ENCODE measurements around the gene CCR9.

The CCR9 gene

DNA sequence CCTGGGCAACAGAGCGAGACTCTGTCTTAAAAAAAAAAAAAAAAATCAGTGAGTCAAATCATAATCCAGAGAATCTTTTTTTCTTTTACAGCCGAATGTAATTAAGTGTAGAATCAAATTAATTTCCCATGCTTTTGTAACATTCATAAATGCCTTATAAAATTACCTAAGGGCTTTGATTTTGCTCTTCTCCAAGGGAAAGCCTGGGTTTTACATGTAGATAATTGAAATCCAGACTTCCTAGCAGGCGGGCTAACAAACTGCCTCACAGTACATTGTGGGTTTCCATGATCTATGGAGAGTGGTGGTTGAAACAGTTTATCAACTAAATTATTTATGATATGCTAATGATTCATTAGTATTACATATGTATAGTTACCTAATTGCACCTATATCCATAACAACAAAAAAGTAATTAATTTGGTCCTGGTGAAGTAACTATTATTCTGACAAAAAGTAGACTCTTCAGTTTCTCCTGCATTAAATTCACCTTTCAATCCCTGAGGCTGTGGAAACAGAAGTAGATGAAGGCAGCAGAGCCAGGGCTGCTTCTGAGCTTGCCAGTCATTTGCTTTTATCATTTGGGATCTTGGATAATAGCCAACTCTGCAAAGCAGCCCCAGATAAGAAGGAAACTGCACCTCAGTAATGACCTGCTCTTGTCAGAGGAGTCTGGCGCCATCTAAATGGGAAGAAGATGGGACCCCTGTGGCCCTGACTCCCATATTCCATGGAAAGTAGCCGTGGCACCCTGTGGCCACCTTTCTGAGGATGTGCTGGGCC is 9.5 kb downstream of the CCR9 start:
- TF ChIP-seq TAF1 (IDR thresholded peaks at IDR 0.05; ENCODE audit: borderline replicate concordance, insufficient read depth, low read length): no peak
- no peak for TF ChIP-seq POLR2AphosphoS5 (IDR thresholded peaks at IDR 0.05; ENCODE audit: low read depth, low read length)
- TF ChIP-seq, protein P1, sequence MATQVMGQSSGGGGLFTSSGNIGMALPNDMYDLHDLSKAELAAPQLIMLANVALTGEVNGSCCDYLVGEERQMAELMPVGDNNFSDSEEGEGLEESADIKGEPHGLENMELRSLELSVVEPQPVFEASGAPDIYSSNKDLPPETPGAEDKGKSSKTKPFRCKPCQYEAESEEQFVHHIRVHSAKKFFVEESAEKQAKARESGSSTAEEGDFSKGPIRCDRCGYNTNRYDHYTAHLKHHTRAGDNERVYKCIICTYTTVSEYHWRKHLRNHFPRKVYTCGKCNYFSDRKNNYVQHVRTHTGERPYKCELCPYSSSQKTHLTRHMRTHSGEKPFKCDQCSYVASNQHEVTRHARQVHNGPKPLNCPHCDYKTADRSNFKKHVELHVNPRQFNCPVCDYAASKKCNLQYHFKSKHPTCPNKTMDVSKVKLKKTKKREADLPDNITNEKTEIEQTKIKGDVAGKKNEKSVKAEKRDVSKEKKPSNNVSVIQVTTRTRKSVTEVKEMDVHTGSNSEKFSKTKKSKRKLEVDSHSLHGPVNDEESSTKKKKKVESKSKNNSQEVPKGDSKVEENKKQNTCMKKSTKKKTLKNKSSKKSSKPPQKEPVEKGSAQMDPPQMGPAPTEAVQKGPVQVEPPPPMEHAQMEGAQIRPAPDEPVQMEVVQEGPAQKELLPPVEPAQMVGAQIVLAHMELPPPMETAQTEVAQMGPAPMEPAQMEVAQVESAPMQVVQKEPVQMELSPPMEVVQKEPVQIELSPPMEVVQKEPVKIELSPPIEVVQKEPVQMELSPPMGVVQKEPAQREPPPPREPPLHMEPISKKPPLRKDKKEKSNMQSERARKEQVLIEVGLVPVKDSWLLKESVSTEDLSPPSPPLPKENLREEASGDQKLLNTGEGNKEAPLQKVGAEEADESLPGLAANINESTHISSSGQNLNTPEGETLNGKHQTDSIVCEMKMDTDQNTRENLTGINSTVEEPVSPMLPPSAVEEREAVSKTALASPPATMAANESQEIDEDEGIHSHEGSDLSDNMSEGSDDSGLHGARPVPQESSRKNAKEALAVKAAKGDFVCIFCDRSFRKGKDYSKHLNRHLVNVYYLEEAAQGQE (IDR thresholded peaks at IDR 0.05; ENCODE audit: insufficient read depth in 1 of 2, low read depth in 2 of 2, low read length in 2 of 2): no peak
- no peak for TF ChIP-seq FOXP2 (optimal IDR thresholded peaks at IDR 0.05; ENCODE audit: borderline replicate concordance, extremely low read depth, extremely low read length, insufficient read depth)
- no peak for TF ChIP-seq SIN3A (IDR thresholded peaks at IDR 0.05; ENCODE audit: borderline replicate concordance, insufficient read depth, low read length)

DNA sequence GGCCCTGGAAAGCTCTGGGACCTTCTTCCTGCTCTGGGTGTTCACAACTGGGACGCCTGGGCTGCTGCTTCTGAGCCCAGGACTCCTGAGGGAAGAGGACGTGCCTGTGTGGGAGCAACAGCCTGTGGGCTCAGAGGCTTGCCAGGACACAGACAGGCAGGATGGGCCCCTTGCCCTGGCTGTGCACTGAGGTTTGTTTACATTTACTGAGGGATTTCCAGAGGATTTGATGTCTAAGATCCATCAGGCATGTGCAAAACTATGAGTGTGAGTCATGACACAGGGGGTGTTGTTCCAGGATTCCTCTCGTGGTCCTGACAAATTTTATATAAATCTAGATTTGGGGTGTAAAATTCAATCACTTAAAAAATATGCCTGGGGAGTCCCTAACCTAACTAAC is 10.6 kb downstream of the CCR9 start:
- TF ChIP-seq TAF1 (IDR thresholded peaks at IDR 0.05; ENCODE audit: borderline replicate concordance, insufficient read depth, low read length) (no peak), FOXP2 (optimal IDR thresholded peaks at IDR 0.05; ENCODE audit: borderline replicate concordance, extremely low read depth, extremely low read length, insufficient read depth) (no peak), POLR2AphosphoS5 (IDR thresholded peaks at IDR 0.05; ENCODE audit: low read depth, low read length) (no peak), SIN3A (IDR thresholded peaks at IDR 0.05; ENCODE audit: borderline replicate concordance, insufficient read depth, low read length) (no peak)
- TF ChIP-seq, protein P1 (IDR thresholded peaks at IDR 0.05; ENCODE audit: insufficient read depth in 1 of 2, low read depth in 2 of 2, low read length in 2 of 2): no peak

- TF ChIP-seq SIN3A (IDR thresholded peaks at IDR 0.05; ENCODE audit: borderline replicate concordance, insufficient read depth, low read length): no peak
These were observed 18.6 kb downstream of the CCR9 start for GRCh38 chr3:45904931-45905330.

- no peak for TF ChIP-seq SIN3A (IDR thresholded peaks at IDR 0.05; ENCODE audit: borderline replicate concordance, insufficient read depth, low read length)
- no peak for TF ChIP-seq FOXP2 (optimal IDR thresholded peaks at IDR 0.05; ENCODE audit: borderline replicate concordance, extremely low read depth, extremely low read length, insufficient read depth)
- TF ChIP-seq, protein P1 (IDR thresholded peaks at IDR 0.05; ENCODE audit: insufficient read depth in 1 of 2, low read depth in 2 of 2, low read length in 2 of 2): no peak
These were observed 19.4 kb downstream of the CCR9 start for GRCh38 chr3:45905755-45906154.

- TF ChIP-seq SIN3A (IDR thresholded peaks at IDR 0.05; ENCODE audit: borderline replicate concordance, insufficient read depth, low read length) (no peak), FOXP2 (optimal IDR thresholded peaks at IDR 0.05; ENCODE audit: borderline replicate concordance, extremely low read depth, extremely low read length, insufficient read depth) (no peak), POLR2AphosphoS5 (IDR thresholded peaks at IDR 0.05; ENCODE audit: low read depth, low read length) (no peak), TAF1 (IDR thresholded peaks at IDR 0.05; ENCODE audit: borderline replicate concordance, insufficient read depth, low read length) (no peak)
- TF ChIP-seq, protein P1 (IDR thresholded peaks at IDR 0.05; ENCODE audit: insufficient read depth in 1 of 2, low read depth in 2 of 2, low read length in 2 of 2): no peak
These were observed 20.5 kb downstream of the CCR9 start for GRCh38 chr3:45906681-45907407.
